ENCODE data around the gene ZNF469. TPM values are rescaled to one million over a fixed set of nuclear protein-coding genes. Genes with fewer than 3 reads are reported as not detected.

ZNF469 gene
- 1 to 10 TPM in 1 of 4 donors, under 1 TPM in 3; 0.18 to 1.7 (median 0.64) TPM for total RNA-seq

GRCh38 chr16:88382491-88383400, at the start of gene ZNF469:
TSS of gene ZNF469 (plus strand) at chr16:88382959. CDS start at chr16:88427471, 44,512 bp downstream.
- DNase-seq, result no peak
- no peaks in the 10 kb centered on the region for H3K36me3 ChIP-seq
- peak within 1 kb of the TSS in 3 of 4 donors; percentile 38 to 44 (median 43) for H3K4me3 ChIP-seq
- H3K4me1 ChIP-seq, result peaks cover 0 to 12% (median 2%) of the 10 kb centered on the region in 4 donors
- H3K27ac ChIP-seq, result no peak within 1 kb of the TSS
- TF ChIP-seq POLR2A (IDR thresholded peaks at IDR 0.05) (no peak), CTCF (IDR thresholded peaks at IDR 0.05) (no peak)
- peaks cover 0 to 13% of the 10 kb centered on the region in 2 donors for H3K27me3 ChIP-seq
- no peaks in the 10 kb centered on the region for H3K9me3 ChIP-seq

GRCh38 chr16:88333848-88334777, 48.6 kb upstream of the ZNF469 start:
- no peaks in the 10 kb centered on the region for H3K36me3 ChIP-seq
- no peak overlapping the region for H3K4me3 ChIP-seq
- TF ChIP-seq CTCF (IDR thresholded peaks at IDR 0.05), result no peak
- no peak for TF ChIP-seq POLR2A (IDR thresholded peaks at IDR 0.05)
- H3K27ac ChIP-seq, result no peak overlapping the region
- H3K9me3 ChIP-seq, result no peaks in the 10 kb centered on the region
- no peaks in the 10 kb centered on the region for H3K4me1 ChIP-seq
- DNase-seq, result no peak
- no peaks in the 10 kb centered on the region for H3K27me3 ChIP-seq

GRCh38 chr16:88334778-88335720, 47.7 kb upstream of the ZNF469 start:
- no peak for TF ChIP-seq POLR2A (IDR thresholded peaks at IDR 0.05)
- no peak for TF ChIP-seq CTCF (IDR thresholded peaks at IDR 0.05)

DNA sequence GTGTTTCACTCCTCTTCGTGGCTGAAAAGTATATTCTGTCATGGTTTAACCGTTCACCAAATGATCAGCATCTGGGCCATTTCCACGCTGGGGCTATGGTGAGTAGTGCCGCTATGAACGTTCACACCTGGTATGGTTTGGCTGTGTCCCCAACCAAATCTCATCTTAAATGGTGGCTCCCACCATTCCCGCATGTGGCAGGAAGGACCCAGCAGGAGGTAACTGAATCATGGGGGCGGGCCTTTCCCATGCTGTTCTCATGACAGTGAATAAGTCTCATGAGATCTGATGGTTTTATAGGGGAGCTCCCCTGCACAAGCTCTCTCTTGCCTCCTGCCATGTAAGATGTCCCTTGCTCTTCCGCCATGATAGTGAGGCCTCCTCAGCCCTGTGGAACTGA, 45.7 kb upstream of the ZNF469 start:
- H3K9me3 ChIP-seq, result no peaks in the 10 kb centered on the region
- no peaks in the 10 kb centered on the region for H3K4me1 ChIP-seq
- TF ChIP-seq CTCF (IDR thresholded peaks at IDR 0.05) (no peak), POLR2A (IDR thresholded peaks at IDR 0.05) (no peak)
- H3K27ac ChIP-seq, result no peak overlapping the region
- no peaks in the 10 kb centered on the region for H3K27me3 ChIP-seq
- H3K36me3 ChIP-seq, result no peaks in the 10 kb centered on the region
- no peak overlapping the region for H3K4me3 ChIP-seq
- DNase-seq, result no peak

More at GRCh38 chr16:88334778-88335720, 47.7 kb upstream of the ZNF469 start:
- no peaks in the 10 kb centered on the region for H3K27me3 ChIP-seq
- H3K9me3 ChIP-seq, result no peaks in the 10 kb centered on the region
- H3K36me3 ChIP-seq, result no peaks in the 10 kb centered on the region
- DNase-seq, result no peak
- H3K27ac ChIP-seq, result no peak overlapping the region
- no peaks in the 10 kb centered on the region for H3K4me1 ChIP-seq
- H3K4me3 ChIP-seq, result no peak overlapping the region

DNA sequence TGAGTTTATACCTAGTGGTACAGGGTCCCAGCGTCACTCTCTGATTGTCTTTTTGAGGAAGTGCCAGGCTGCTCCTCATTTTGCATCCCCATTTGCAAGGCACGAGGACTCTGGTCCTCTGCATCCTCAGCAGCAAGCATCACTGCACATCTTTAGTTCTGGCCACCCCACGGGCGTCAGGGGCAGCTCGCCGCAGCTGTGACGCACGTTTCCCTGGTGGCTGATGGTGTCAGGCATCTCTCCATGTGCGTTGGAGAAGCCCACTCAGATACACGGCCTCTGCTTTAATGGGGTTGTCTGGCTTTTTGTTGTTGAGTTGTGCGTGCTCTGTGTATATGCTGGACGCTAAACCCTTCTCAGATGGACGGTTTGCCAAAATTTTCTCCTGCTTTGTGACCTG, 45.2 kb upstream of the ZNF469 start:
- H3K36me3 ChIP-seq, result no peaks in the 10 kb centered on the region
- no peak for DNase-seq
- no peaks in the 10 kb centered on the region for H3K4me1 ChIP-seq
- no peaks in the 10 kb centered on the region for H3K27me3 ChIP-seq
- no peak overlapping the region for H3K4me3 ChIP-seq
- H3K9me3 ChIP-seq, result no peaks in the 10 kb centered on the region
- H3K27ac ChIP-seq, result no peak overlapping the region
- TF ChIP-seq POLR2A (IDR thresholded peaks at IDR 0.05), result no peak
- TF ChIP-seq CTCF (IDR thresholded peaks at IDR 0.05), result no peak

Measured in Peyer's patch (tissue), 4 donors.